B cell (primary cell): ENCODE results near the gene PPAN. TPM values are rescaled to one million over a fixed set of nuclear protein-coding genes. Genes with fewer than 3 reads are reported as not detected.

Experiments
- ATAC-seq: fragments of 200-7000 bp; cut with Tn5 transposase; one replicate; pipeline ENCODE4 v1.10.0; 2021; ENCODE audit warnings: low read depth, mild to moderate bottlenecking, moderate number of reproducible peaks, moderate library complexity
- CTCF ChIA-PET: fragments of 350-600 bp; sonication (Branson Sonifier 250); formaldehyde crosslinking; loops from one replicate; lab custom pipeline; 2021; ENCODE audit warnings: antibody characterized with exemption, inconsistent platforms; lab: Charles Lee
- POLR2A ChIA-PET: fragments of 350-600 bp; sonication (Branson Sonifier 250); formaldehyde crosslinking; loops from one replicate; lab custom pipeline; 2021; ENCODE audit warnings: antibody characterized with exemption; lab: Charles Lee
- DNase-seq: peaks from one replicate; pipeline ENCODE4 v3.0.0; 2013
- H2AFZ ChIP-seq: 2 replicates; pipeline ENCODE4 v1.6.1; 2012; ENCODE audit warnings: mild to moderate bottlenecking, low read depth, low read length; ENCODE audit not compliant: insufficient read depth, poor library complexity, severe bottlenecking
- H3K27ac ChIP-seq, 2 donors: 1 replicate in 1 of 2; 2 replicates in 1 of 2; pipeline ENCODE4 v1.5.1; 2012 to 2013; ENCODE audit warnings: low read length in 2 of 2, mild to moderate bottlenecking in 2 of 2, moderate library complexity in 1 of 2
- H3K27me3 ChIP-seq, 4 experiments: fragments of 200-600 bp in 1 of 4; sonication (generic) in 1 of 4; replicated peaks in 1 of 4; 1 replicate in 2 of 4; 2 replicates in 2 of 4; pipeline versions ENCODE4 v1.6.1 to v1.7.0; 2013 to 2016; ENCODE audit warnings: low read length in 3 of 4, mild to moderate bottlenecking in 2 of 4, mixed read lengths in 1 of 4, moderate library complexity in 1 of 4; ENCODE audit not compliant: insufficient read depth in 4 of 4, control insufficient read depth in 3 of 4; ENCODE audit errors: control extremely low read depth in 1 of 4
- H3K36me3 ChIP-seq, 2 experiments: replicated peaks in 1 of 2; 1 replicate in 1 of 2; 2 replicates in 1 of 2; pipeline versions ENCODE4 v1.6.1 to v1.7.1; 2013; ENCODE audit warnings: low read length in 1 of 2; ENCODE audit not compliant: insufficient read depth in 2 of 2, control insufficient read depth in 1 of 2; ENCODE audit errors: control extremely low read depth in 1 of 2, extremely low read depth in 1 of 2
- H3K4me1 ChIP-seq, 2 donors: fragments of 200-600 bp in 1 of 2; sonication (generic) in 1 of 2; 1 replicate in 1 of 2; 2 replicates in 1 of 2; pipeline versions ENCODE4 v1.5.1 to v1.6.1; 2013 to 2017; ENCODE audit warnings: low read length in 2 of 2; ENCODE audit not compliant: control insufficient read depth in 2 of 2, insufficient read depth in 2 of 2
- H3K4me2 ChIP-seq: replicated peaks from 2 replicates; pipeline ENCODE3; 2012; ENCODE audit warnings: mild to moderate bottlenecking, low read depth, low read length; ENCODE audit not compliant: poor library complexity, severe bottlenecking
- H3K4me3 ChIP-seq, 5 experiments: fragments of 200-600 bp in 1 of 5; sonication (generic) in 1 of 5; 1 replicate in 3 of 5; 2 replicates in 2 of 5; pipeline versions ENCODE4 v1.5.1 to v1.7.0; 2011 to 2016; ENCODE audit warnings: low read length in 4 of 5, mild to moderate bottlenecking in 4 of 5, low read depth in 2 of 5, control low read depth in 1 of 5, moderate library complexity in 1 of 5; ENCODE audit not compliant: insufficient read depth in 1 of 5; ENCODE audit errors: control extremely low read depth in 1 of 5, extremely low read depth in 1 of 5
- H3K79me2 ChIP-seq: fragments of 200-600 bp; sonication (generic); one replicate; pipeline ENCODE4 v1.6.0; 2016; ENCODE audit warnings: low read length; ENCODE audit not compliant: control insufficient read depth, insufficient read depth
- H3K9ac ChIP-seq: fragments of 200-600 bp; sonication (generic); 2 replicates; pipeline ENCODE4 v1.6.1; 2017; ENCODE audit warnings: mild to moderate bottlenecking, low read length, moderate library complexity
- H3K9me3 ChIP-seq, 3 donors: one replicate each; pipeline versions ENCODE4 v1.6.1 to v1.7.1; 2013; ENCODE audit warnings: low read length in 2 of 3; ENCODE audit not compliant: control insufficient read depth in 2 of 3, insufficient read depth in 1 of 3; ENCODE audit errors: control extremely low read depth in 1 of 3
- H4K20me1 ChIP-seq: 2 replicates; pipeline ENCODE4 v1.6.0; 2012; ENCODE audit warnings: mild to moderate bottlenecking, low read length; ENCODE audit not compliant: insufficient read depth, control insufficient read depth, poor library complexity, severe bottlenecking
- H3K27ac Mint-ChIP-seq: one replicate; pipeline ENCODE4 v1.8.0; 2021; ENCODE audit warnings: mixed read lengths
- H3K27me3 Mint-ChIP-seq: one replicate; pipeline ENCODE4 v1.8.0; 2021; ENCODE audit warnings: mixed read lengths
- H3K4me1 Mint-ChIP-seq: one replicate; pipeline ENCODE4 v1.8.0; 2021; ENCODE audit warnings: mixed read lengths
- H3K4me3 Mint-ChIP-seq: one replicate; pipeline ENCODE4 v1.8.0; 2021; ENCODE audit warnings: mixed read lengths
- H3K9me3 Mint-ChIP-seq: one replicate; pipeline ENCODE4 v1.8.0; 2022; ENCODE audit warnings: mixed read lengths; ENCODE audit not compliant: insufficient read depth
- CTCF ChIP-seq: fragments of 200-600 bp; IDR thresholded peaks from one replicate; pipeline ENCODE4 v1.8.0; 2022; ENCODE audit warnings: antibody characterized with exemption, mild to moderate bottlenecking
- EZH2 ChIP-seq: IDR thresholded peaks from 2 replicates; pipeline ENCODE4 v1.6.1; 2012; ENCODE audit warnings: borderline replicate concordance, low read depth, mild to moderate bottlenecking, moderate library complexity, low read length; ENCODE audit not compliant: insufficient read depth, poor library complexity, severe bottlenecking
- WGBS: methylation state at CpG from one replicate; pipeline ENCODE4 v1.1.5; 2013; ENCODE audit warnings: missing lambda C conversion rate; ENCODE audit not compliant: insufficient coverage; 5-methylcytosine and 5-hydroxymethylcytosine counted together
- intact Hi-C: fragments of 100-400 bp; cut with micrococcal nuclease; formaldehyde crosslinking; loops from one replicate; pipeline ENCODE4 v1.10.0; 2022
- polyA plus RNA-seq: library from polyadenylated mRNA; depleted of rRNA; stranded (reverse); fragments of >200 nt; gene quantifications from 2 replicates; pipeline ENCODE4 v1.2.3, GENCODE V29; 2012
- total RNA-seq, 2 donors: library from RNA; stranded (reverse); fragments of 120-200 nt in 1 of 2; gene quantifications; 1 replicate in 1 of 2; 2 replicates in 1 of 2; pipeline versions ENCODE4 v1.2.3 to v1.2.4, GENCODE V29; 2013 to 2022

PPAN gene
- total and polyA plus RNA-seq, 2 donors (not counting 1 experiment from before 2014, with no cell fraction given): 42.2 to 88.0 TPM

GRCh38 chr19:10070730-10071446 is 35.3 kb upstream of the PPAN start:
- H3K27me3 Mint-ChIP-seq: peaks cover 25% of the 10 kb centered on the region
- H3K27ac Mint-ChIP-seq: no peak overlapping the region

More at GRCh38 chr19:10070730-10071446, 35.3 kb upstream of the PPAN start:
- 81% methylated on average over 22 of the region's 22 CpGs for whole genome bisulfite sequencing
- H3K27me3 ChIP-seq: peaks cover 0 to 3% (median 0%) of the 10 kb centered on the region in 4 experiments
- H3K9me3 ChIP-seq: peaks cover 0 to 25% (median 8%) of the 10 kb centered on the region in 3 donors
- ChIA-PET CTCF (no interaction called here), POLR2A (no interaction called here)
- H2AFZ ChIP-seq: no peak overlapping the region
- H3K27ac ChIP-seq: no peak overlapping the region
- ATAC-seq: no peak
- intact Hi-C loops: no loop called here
- Mint-ChIP-seq H3K9me3 (no peaks in the 10 kb centered on the region), H3K4me3 (no peak overlapping the region), H3K4me1 (no peaks in the 10 kb centered on the region)
- no peak overlapping the region for H3K9ac ChIP-seq
- no peak for TF ChIP-seq CTCF
- TF ChIP-seq EZH2: no peak
- H3K4me2 ChIP-seq: no peak overlapping the region
- H3K4me3 ChIP-seq: no peak overlapping the region
- H3K79me2 ChIP-seq: no peaks in the 10 kb centered on the region
- no peak for DNase-seq
- H4K20me1 ChIP-seq: no peaks in the 10 kb centered on the region
- H3K36me3 ChIP-seq: no peaks in the 10 kb centered on the region
- H3K4me1 ChIP-seq: no peaks in the 10 kb centered on the region
